Left lung (tissue), 10 donors: ENCODE measurements around the gene IP6K3. TPM values are rescaled to one million over a fixed set of nuclear protein-coding genes. Genes with fewer than 3 reads are reported as not detected.
A peak's percentile ranks its signal among the peaks of the same experiment; 100 is the strongest.

ENCODE experiments used
- ATAC-seq: fragments of 200-7000 bp; cut with Tn5 transposase; one replicate; pipeline ENCODE4 v1.9.1; 2020; ENCODE audit warnings: moderate library complexity
- DNase-seq, 4 donors: peaks; one replicate each; pipeline ENCODE4 v3.0.0-alpha.2; 2013 to 2020
- H3K27ac ChIP-seq, 2 donors: fragments of 200-600 bp; sonication (generic) in 1 of 2; one replicate each; pipeline versions ENCODE4 v1.5.0 to v1.8.0; 2020 to 2021
- H3K27me3 ChIP-seq, 2 donors: fragments of 200-600 bp; sonication (generic) in 1 of 2; one replicate each; pipeline versions ENCODE4 v1.5.0 to v1.8.0; 2020 to 2021
- H3K36me3 ChIP-seq, 2 donors: fragments of 200-600 bp; sonication (generic) in 1 of 2; one replicate each; pipeline versions ENCODE4 v1.5.0 to v1.8.0; 2020 to 2021
- H3K4me1 ChIP-seq, 2 donors: fragments of 200-600 bp; one replicate each; pipeline ENCODE4 v1.8.0; 2021
- H3K4me3 ChIP-seq, 2 donors: fragments of 200-600 bp; sonication (generic) in 1 of 2; one replicate each; pipeline versions ENCODE4 v1.5.0 to v1.8.0; 2020 to 2021; ENCODE audit warnings: mild to moderate bottlenecking in 1 of 2
- H3K9me3 ChIP-seq, 2 donors: fragments of 200-600 bp; sonication (generic) in 1 of 2; one replicate each; pipeline versions ENCODE4 v1.5.0 to v1.8.0; 2020 to 2021
- CTCF ChIP-seq, 2 donors: fragments of 200-600 bp; sonication (generic) in 1 of 2; IDR thresholded peaks; one replicate each; pipeline versions ENCODE4 v1.5.0 to v1.8.0; 2021; ENCODE audit warnings: antibody characterized with exemption in 2 of 2
- intact Hi-C, 2 donors: fragments of 100-400 bp; cut with DNase I; formaldehyde crosslinking; loops; one replicate each; pipeline versions ENCODE4 v1.11.2 to v1.14.2; 2022
- polyA plus RNA-seq, 6 donors: library from polyadenylated mRNA; unstranded; fragments of 120-200 nt; gene quantifications; one replicate each; pipeline ENCODE4 v1.2.1, GENCODE V29; 2013; ENCODE audit not compliant: insufficient read length in 6 of 6
- total RNA-seq, 2 donors: library from RNA; stranded (reverse); fragmentation: NEBNext Ultra II Directional; extraction: Animal tissue kit (Norgen Biotek cat#: 25700); gene quantifications; one replicate each; pipeline ENCODE4 v1.2.1, GENCODE V29; 2021
- donor health status: DM: no; HTN: yes; CAD: no.
- donor health status: DM: no; HTN: no; CAD: no.

The IP6K3 gene
- total and polyA plus RNA-seq, 8 donors: 0.87 to 5.4 (median 3.3) TPM

- Histone ChIP-seq H3K4me3 (no peak overlapping the region), H3K4me1 (peaks cover 6 to 38% of the 10 kb centered on the region in 2 donors), H3K9me3 (no peaks in the 10 kb centered on the region), H3K27me3 (peaks cover 0 to 5% of the 10 kb centered on the region in 2 donors), H3K27ac (peak overlapping the region; percentile 45 to 63), H3K36me3 (peaks cover 0 to 42% of the 10 kb centered on the region in 2 donors)
- DNase-seq (no peak), ATAC-seq (peak; percentile 2)
- intact Hi-C loops: loop anchor here in 1 of 2 donors (5.0 to 10.0 kb wide), 2 partner anchors 254 to 382 kb away; no protein-coding TSS in a partner anchor
- TF ChIP-seq CTCF (IDR thresholded peaks at IDR 0.05): no peak
Measured at GRCh38 chr6:33770833-33771145, 24.1 kb upstream of the IP6K3 start.

GRCh38 chr6:33770124-33770832 is 23.6 kb upstream of the IP6K3 start:
- H3K4me1 ChIP-seq: peaks cover 6 to 38% of the 10 kb centered on the region in 2 donors
- ATAC-seq (no peak), DNase-seq (peak in 1 of 4 donors; percentile 20)
- peaks cover 0 to 5% of the 10 kb centered on the region in 2 donors for H3K27me3 ChIP-seq
- H3K36me3 ChIP-seq: peaks cover 0 to 37% of the 10 kb centered on the region in 2 donors
- peak overlapping the region in 1 of 2 donors; percentile 63 for H3K27ac ChIP-seq
- intact Hi-C loops: loop anchor here in 1 of 2 donors (5.0 to 10.0 kb wide), 2 partner anchors 255 to 382 kb away; no protein-coding TSS in a partner anchor
- no peak for TF ChIP-seq CTCF (IDR thresholded peaks at IDR 0.05)
- H3K9me3 ChIP-seq: no peaks in the 10 kb centered on the region
- H3K4me3 ChIP-seq: no peak overlapping the region

- H3K9me3 ChIP-seq: no peaks in the 10 kb centered on the region
- no peak for TF ChIP-seq CTCF (IDR thresholded peaks at IDR 0.05)
- H3K4me3 ChIP-seq: no peak overlapping the region
- peaks cover 6 to 38% of the 10 kb centered on the region in 2 donors for H3K4me1 ChIP-seq
- DNase-seq (peak in 1 of 4 donors; percentile 22), ATAC-seq (no peak)
- H3K27ac ChIP-seq: no peak overlapping the region
- peaks cover 0 to 27% of the 10 kb centered on the region in 2 donors for H3K36me3 ChIP-seq
- intact Hi-C loops: no loop called here
- H3K27me3 ChIP-seq: peaks cover 0 to 5% of the 10 kb centered on the region in 2 donors
Measured at GRCh38 chr6:33769248-33769821, 22.6 kb upstream of the IP6K3 start.

- Histone ChIP-seq H3K27ac (no peak overlapping the region), H3K9me3 (no peaks in the 10 kb centered on the region), H3K4me1 (peaks cover 6 to 38% of the 10 kb centered on the region in 2 donors), H3K27me3 (peaks cover 0 to 5% of the 10 kb centered on the region in 2 donors), H3K4me3 (no peak overlapping the region), H3K36me3 (peaks cover 0 to 21% of the 10 kb centered on the region in 2 donors)
- peak; percentile 74 to 87 for TF ChIP-seq CTCF (IDR thresholded peaks at IDR 0.05)
- peak in 3 of 4 donors; percentile 76 to 92 (median 77) for DNase-seq
- intact Hi-C loops: no loop called here
- ATAC-seq: peak; percentile 82
Measured at GRCh38 chr6:33768644-33769120, 22.0 kb upstream of the IP6K3 start.
